Adipose tissue (tissue), 3 donors: ENCODE data around the gene ST3GAL4. TPM values are rescaled to one million over a fixed set of nuclear protein-coding genes. Genes with fewer than 3 reads are reported as not detected.

Source experiments
- H3K27ac ChIP-seq: one replicate; pipeline ENCODE4 v1.5.1; 2013; ENCODE audit warnings: low read depth, low read length
- WGBS, 3 donors: extraction: QIAGEN DNeasy Blood & Tissue Kit; methylation state at CpG; one replicate each; pipeline ENCODE4 v1.1.7; 2013; 5-methylcytosine and 5-hydroxymethylcytosine counted together
- polyA plus RNA-seq, 3 donors: library from polyadenylated mRNA; stranded (reverse); fragments of 200-250 nt; gene quantifications; one replicate each; pipeline ENCODE4 v1.2.3, GENCODE V29; 2013
- donor health status: healthy with polysubstance abuse.
- donor health status: Bipolar disorder and iron deficiency.
- donor health status: healthy.

Gene ST3GAL4
- polyA plus RNA-seq, 3 donors, result 7.5 to 42.1 (median 20.8) TPM

DNA sequence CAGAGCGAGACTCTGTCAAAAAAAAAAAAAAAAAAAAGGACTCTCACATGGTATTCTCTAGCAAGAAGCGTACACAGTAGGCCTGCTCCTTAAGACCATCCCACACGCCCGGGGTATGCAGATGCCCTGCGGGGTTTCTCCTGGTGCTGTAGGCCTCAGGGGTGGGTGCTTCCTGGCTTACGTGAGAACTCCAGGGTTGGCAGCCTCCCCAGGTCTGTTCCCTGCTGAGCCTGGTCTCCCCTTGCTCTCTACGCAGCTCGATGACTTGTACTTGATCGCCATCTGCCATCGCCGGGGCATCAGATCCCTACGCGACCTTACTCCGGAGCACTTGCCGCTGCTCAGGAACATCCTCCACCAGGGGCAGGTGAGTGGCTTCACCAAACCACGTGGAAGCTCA, 12.4 kb upstream of the ST3GAL4 start:
- H3K27ac ChIP-seq, result no peak overlapping the region
- WGBS, 3 donors, result 95 to 97% (median 96%) methylated on average over 15 of the region's 16 CpGs

DNA sequence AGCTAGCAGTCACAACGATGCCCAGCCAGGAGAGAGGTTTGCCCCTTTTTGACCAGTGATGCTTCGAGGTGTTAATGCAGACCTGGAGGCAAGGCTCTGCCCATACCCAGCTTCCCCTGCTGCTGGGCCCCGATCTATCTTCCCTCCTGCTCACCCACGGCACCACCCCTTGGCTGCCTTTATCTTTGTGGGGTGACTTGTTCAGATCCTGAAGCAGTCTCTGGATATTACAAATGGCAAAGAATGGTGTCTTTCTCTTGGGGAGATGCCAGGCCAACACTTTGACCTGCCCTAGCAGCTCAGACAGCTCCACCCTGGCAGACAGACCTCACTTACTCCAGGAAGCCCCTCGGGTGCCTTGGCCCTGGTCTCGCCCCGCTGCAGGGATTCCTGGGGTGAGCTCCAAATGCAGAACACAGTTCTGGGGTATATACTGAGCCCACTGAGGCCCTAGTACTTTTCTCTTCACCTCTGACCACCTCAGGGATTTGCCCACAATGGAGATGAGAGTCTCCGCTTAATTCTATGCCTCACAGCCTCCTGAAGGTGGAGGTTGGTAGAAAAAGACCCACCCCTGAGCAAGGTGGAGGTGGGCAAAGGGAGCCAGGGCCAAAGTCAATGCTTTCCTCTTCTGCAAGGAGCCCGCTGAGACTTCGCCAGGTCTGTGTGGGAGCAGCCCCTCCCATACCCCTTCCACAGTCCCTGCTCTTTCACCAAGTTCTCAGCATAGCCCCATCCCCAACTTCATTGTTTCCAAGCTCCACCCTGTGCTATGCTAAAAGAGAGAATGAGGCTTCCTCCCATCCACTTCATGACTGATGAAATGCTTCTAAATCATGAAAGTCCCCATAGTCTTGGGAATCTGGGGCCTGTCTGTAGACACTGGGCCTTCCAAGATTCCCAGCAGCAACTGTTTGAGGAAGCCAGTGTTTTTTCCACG, 11.1 kb upstream of the ST3GAL4 start:
- no peak overlapping the region for H3K27ac ChIP-seq
- 85 to 87% (median 86%) methylated on average over 11 of the region's 11 CpGs for WGBS, 3 donors

- peak overlapping the region; percentile 41 for H3K27ac ChIP-seq
- 92 to 95% (median 94%) methylated on average over 16 of the region's 16 CpGs for WGBS, 3 donors
Observed at GRCh38 chr11:126345283-126345682, 10.2 kb upstream of the ST3GAL4 start.

DNA sequence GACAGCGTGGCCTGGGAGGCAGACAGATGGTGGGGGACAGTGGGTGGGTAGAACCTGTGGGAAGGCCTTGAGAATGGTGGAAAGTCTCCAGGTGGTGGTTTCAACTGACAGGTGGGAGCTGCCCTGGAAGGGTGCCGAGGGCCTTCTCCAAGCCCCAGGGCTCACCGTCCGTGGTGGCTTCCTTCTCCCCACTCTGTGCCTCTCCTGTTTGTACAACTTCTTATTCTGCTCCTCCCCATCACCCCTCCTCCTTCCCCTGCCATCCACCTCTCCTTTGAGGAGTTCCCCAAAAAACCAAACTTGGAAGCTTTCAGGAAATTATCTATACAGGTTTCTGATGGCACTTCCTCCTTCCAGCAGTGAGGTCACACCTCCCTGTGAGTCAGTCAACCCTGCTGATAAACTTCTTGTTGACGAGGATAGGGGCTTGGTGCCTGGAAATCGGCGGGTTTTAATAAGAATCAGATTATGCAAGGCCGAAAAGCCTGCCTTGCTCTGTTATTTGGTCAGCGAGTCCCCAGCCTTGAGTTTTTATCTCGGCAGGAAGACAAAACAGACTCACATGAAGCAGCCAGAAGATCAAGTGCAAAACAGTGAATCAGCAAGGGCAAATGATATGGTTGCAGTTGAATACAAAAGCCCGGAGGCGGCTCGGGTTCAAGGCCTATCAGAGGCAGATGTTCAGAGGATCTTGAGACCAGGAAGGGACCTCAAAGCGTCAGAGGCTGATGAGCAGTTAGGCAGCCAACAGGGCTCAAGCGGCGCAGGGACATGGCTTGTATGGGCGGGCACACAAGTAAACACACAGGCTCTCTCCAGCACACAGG, 9.5 kb upstream of the ST3GAL4 start:
- whole genome bisulfite sequencing, 3 donors, result 38 to 49% (median 44%) methylated on average over 14 to 17 of the region's 17 CpGs
- peak overlapping the region; percentile 41 for H3K27ac ChIP-seq

- 84 to 100% (median 95%) methylated on average over 1 of the region's 1 CpG for WGBS, 3 donors
Observed at GRCh38 chr11:126346586-126346940, 8.9 kb upstream of the ST3GAL4 start.

DNA sequence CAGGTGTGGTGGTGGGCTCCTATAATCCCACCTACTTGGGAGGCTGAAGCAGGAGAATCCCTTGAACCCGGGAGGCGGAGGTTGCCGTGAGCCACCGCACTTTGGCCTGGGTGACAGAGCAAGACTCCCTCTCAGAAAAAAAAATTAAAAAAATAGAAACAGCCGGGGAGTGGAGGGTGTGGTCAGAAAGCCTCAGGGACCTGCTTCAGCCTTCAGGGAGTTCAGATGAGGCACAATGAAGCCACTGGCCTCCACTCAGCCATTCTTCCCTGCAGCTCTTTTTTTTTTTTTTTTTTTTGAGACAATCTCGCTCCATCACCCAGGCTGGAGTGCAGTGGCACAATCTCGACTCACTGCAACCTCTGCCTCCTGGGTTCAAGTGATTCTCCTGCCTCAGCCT, 8.5 kb upstream of the ST3GAL4 start:
- H3K27ac ChIP-seq, result peak overlapping the region; percentile 1
- 78 to 96% (median 85%) methylated on average over 6 to 7 of the region's 7 CpGs for WGBS, 3 donors

More at GRCh38 chr11:126346586-126346940, 8.9 kb upstream of the ST3GAL4 start:
- H3K27ac ChIP-seq, result peak overlapping the region; percentile 1

DNA sequence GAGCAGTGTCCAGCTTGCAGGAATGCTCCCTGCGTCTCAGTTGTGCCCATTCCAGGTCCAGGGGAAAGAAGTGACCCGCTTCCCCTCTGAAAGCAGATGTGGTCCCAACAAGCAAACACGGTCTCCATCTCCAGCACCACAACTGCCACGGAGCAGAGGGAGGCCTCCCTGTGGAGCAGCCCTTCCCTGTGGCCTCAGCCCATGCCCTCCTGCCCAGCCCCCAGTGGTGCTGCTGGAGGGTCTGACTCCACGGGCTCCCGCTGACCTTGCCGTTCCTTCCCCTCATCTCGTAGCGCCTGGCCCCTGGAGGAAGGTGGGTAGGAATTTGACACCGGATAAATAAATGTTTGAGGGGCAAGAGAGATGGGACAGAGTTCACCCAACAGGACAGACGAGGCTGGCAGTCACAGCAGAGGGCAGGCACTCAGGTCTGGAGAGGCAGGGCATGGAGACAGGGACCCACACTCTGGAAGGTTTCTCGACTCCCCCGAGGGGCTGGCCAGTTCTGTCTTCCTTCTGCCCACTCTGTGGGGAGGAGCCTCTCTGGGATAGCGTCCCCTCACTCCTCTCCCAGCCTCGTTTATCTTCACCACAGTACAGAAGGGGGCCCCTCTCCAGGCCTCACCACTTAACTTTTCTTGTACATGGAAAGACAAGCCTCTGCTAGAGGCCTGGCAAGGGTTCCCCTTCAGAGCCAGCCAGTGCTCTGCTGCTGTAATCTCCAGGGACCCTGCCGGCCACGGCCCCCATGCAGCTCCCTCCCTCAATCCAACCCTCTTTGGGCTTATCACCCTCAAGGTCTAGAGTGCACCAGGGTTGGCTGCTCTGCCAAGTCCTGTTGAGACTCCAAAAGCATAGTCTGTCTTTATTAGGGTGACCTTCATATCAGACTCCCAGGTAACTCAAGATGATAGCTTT, 7.5 kb upstream of the ST3GAL4 start:
- H3K27ac ChIP-seq, result no peak overlapping the region
- WGBS, 3 donors, result 72 to 77% (median 74%) methylated on average over 17 of the region's 17 CpGs

DNA sequence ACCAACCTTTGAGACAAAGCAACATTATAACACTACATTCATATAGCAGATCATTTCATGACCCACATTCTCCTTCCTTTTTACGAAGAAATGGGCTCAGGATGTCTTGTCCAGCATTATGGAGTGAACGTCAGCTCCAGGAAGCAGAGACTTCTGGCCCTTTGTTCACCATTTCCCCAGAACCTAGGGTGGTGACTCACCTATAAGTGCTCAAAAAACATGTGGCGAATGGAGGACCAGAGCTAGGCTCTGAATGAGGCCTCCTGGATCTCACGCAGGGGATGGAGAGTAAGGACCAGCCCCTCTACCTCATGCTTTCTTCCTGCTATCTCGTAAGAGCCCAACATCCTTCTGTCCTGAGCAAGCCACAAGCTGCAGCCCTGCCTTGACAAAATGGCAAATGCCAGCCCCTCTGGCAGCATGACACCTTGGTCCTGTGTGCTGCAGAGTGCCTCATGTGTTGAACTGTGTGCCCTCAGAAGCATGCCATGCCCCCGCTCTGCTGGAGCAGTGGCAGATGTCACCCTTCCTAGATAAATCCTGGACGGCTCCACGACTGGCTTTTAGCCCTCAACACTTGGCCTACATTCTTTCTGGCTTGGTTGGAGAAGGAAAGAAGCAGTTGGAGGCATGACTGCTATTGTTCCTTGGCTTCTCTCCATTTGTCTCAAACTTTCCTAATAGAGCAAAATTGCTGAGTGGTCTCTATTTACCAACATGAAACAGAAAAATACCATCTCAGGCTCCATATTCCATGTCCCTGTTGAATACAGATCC, 6.5 kb upstream of the ST3GAL4 start:
- H3K27ac ChIP-seq, result no peak overlapping the region
- WGBS, 3 donors, result 54 to 73% (median 63%) methylated on average over 8 of the region's 8 CpGs

GRCh38 chr11:126350836-126351235, 4.7 kb upstream of the ST3GAL4 start:
- no peak overlapping the region for H3K27ac ChIP-seq
- WGBS, 3 donors, result 55 to 63% (median 61%) methylated on average over 5 of the region's 5 CpGs

GRCh38 chr11:126352163-126352562, 3.3 kb upstream of the ST3GAL4 start:
- 51 to 81% (median 67%) methylated on average over 3 of the region's 3 CpGs for WGBS, 3 donors
- H3K27ac ChIP-seq, result no peak overlapping the region

DNA sequence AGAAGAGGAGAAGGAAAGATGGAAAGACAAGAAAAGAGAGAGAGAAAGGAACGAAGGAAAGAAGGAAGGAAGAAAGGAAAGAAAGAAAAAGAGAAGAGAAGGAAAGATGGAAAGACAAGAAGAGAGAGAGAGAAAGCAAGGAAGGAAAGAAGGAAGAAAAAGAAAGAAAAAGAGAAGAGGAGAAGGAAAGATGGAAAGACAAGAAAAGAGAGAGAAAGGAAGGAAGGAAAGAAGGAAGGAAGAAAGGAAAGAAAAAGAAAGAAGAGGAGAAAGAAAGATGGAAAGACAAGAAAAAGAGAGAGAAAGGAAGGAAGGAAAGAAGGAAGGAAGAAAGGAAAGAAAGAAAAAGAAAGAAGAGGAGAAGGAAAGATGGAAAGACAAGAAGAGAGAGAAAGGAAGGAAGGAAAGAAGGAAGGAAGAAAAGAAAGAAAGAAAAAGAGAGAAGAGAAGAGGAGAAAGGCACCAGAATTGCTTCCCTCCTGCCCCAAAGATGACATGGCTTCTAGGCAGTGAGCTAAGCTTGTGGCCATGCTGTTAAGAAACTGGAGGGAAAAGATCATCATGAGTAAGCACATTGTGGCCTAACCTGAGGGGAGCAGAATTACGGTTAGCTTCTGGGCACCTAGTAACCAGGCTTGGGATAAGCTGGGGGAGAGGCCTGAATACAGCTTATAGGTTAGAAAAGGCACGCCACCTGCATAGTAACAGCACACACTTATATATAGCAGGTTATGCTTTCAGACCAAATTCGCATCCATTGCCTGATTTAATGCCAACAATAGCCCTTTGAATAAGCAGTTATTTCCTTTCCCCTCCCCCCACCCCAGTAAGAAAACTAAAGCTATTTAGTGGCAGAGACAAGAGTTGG, 2.3 kb upstream of the ST3GAL4 start:
- no peak overlapping the region for H3K27ac ChIP-seq
- 64 to 89% (median 64%) methylated on average over 4 of the region's 4 CpGs for WGBS, 3 donors

GRCh38 chr11:126354631-126355323, 709 bp upstream of the ST3GAL4 start:
- WGBS, 3 donors, result 19 to 50% (median 23%) methylated on average over 15 of the region's 15 CpGs
- H3K27ac ChIP-seq, result peak overlapping the region; percentile 14

- H3K27ac ChIP-seq, result peak overlapping the region; percentile 14
- 6 to 27% (median 11%) methylated on average over 39 to 46 of the region's 46 CpGs for WGBS, 3 donors
Observed at GRCh38 chr11:126355926-126356897, 726 bp downstream of the ST3GAL4 start.

- 62 to 84% (median 71%) methylated on average over 17 of the region's 17 CpGs for WGBS, 3 donors
Observed at GRCh38 chr11:126357055-126357962, 1.8 kb downstream of the ST3GAL4 start.

More at GRCh38 chr11:126357055-126357962, 1.8 kb downstream of the ST3GAL4 start:
- no peak overlapping the region for H3K27ac ChIP-seq
